IMR-90 (cell line): ENCODE data around the gene PRKCH. TPM values are rescaled to one million over a fixed set of nuclear protein-coding genes. Genes with fewer than 3 reads are reported as not detected.

Experiments
- ATAC-seq: fragments of 200-7000 bp; cut with Tn5 transposase; 2 replicates; pipeline ENCODE4 v1.9.1; 2020; ENCODE audit warnings: low read depth, mild to moderate bottlenecking, moderate library complexity
- BruUV-seq: library from RNA; stranded (reverse); fragments of 400-500 nt; replicated peaks from 2 replicates; lab custom pipeline; 2021; lab: Mats Ljungman, UMichigan
- CTCF ChIA-PET: fragments of 300-600 bp; formaldehyde crosslinking; extraction: SDS; loops from one replicate; lab custom pipeline; 2021; ENCODE audit warnings: antibody characterized with exemption; lab: Yijun Ruan, JAX
- POLR2A ChIA-PET: fragments of 300-600 bp; sonication (Branson Sonifier 250); formaldehyde crosslinking; loops from one replicate; lab custom pipeline; 2022; ENCODE audit warnings: antibody characterized with exemption; ENCODE audit not compliant: unreplicated experiment; lab: Charles Lee
- DNase-seq: peaks from one replicate; pipeline ENCODE4 v3.0.0; 2013
- H2AFZ ChIP-seq: replicated peaks from 2 replicates; pipeline ENCODE3; 2013; ENCODE audit warnings: low read length, mild to moderate bottlenecking; ENCODE audit not compliant: poor library complexity
- H2AK5ac ChIP-seq: 2 replicates; pipeline ENCODE4 v1.6.1; 2013; ENCODE audit warnings: low read depth, low read length, inconsistent platforms
- H2AK9ac ChIP-seq: replicated peaks from 2 replicates; pipeline ENCODE3; 2013; ENCODE audit warnings: mild to moderate bottlenecking, low read depth, low read length, moderate library complexity; ENCODE audit not compliant: poor library complexity
- H2BK120ac ChIP-seq: 2 replicates; pipeline ENCODE4 v1.6.1; 2013; ENCODE audit warnings: low read depth, low read length, inconsistent platforms
- H2BK15ac ChIP-seq: 3 replicates; pipeline ENCODE4 v1.6.1; 2013; ENCODE audit warnings: low read depth, low read length, inconsistent platforms
- H2BK20ac ChIP-seq: 2 replicates; pipeline ENCODE4 v1.6.1; 2013; ENCODE audit warnings: low read depth, mild to moderate bottlenecking, inconsistent platforms, low read length, moderate library complexity
- H2BK5ac ChIP-seq: 2 replicates; pipeline ENCODE4 v1.6.1; 2013; ENCODE audit warnings: mild to moderate bottlenecking, low read depth, low read length, inconsistent platforms; ENCODE audit not compliant: poor library complexity, severe bottlenecking
- H3K14ac ChIP-seq: replicated peaks from 2 replicates; pipeline ENCODE4 v1.6.1; 2013; ENCODE audit warnings: low read depth, low read length, inconsistent platforms
- H3K18ac ChIP-seq: 2 replicates; pipeline ENCODE4 v1.6.1; 2013; ENCODE audit warnings: low read depth, low read length, control low read depth
- H3K23ac ChIP-seq: 2 replicates; pipeline ENCODE4 v1.6.1; 2013; ENCODE audit warnings: low read depth, low read length, inconsistent platforms
- H3K27ac ChIP-seq: 2 replicates; pipeline ENCODE4 v1.5.1; 2013; ENCODE audit warnings: mild to moderate bottlenecking, control low read depth, low read length; ENCODE audit not compliant: insufficient read depth
- H3K27me3 ChIP-seq: 2 replicates; pipeline ENCODE4 v1.6.1; 2013; ENCODE audit warnings: low read length; ENCODE audit not compliant: control insufficient read depth, insufficient read depth
- H3K36me3 ChIP-seq: 2 replicates; pipeline ENCODE4 v1.6.1; 2013; ENCODE audit warnings: low read length, mixed read lengths; ENCODE audit not compliant: control insufficient read depth, insufficient read depth
- H3K4ac ChIP-seq: 2 replicates; pipeline ENCODE4 v1.6.1; 2013; ENCODE audit warnings: low read depth, low read length, inconsistent platforms
- H3K4me1 ChIP-seq: 2 replicates; pipeline ENCODE4 v1.6.1; 2013; ENCODE audit warnings: low read length, mixed read lengths; ENCODE audit not compliant: control insufficient read depth, insufficient read depth
- H3K4me2 ChIP-seq: 2 replicates; pipeline ENCODE4 v1.6.1; 2013; ENCODE audit warnings: low read depth, mild to moderate bottlenecking, control low read depth, low read length, moderate library complexity
- H3K4me3 ChIP-seq: 2 replicates; pipeline ENCODE4 v1.5.1; 2013; ENCODE audit warnings: low read depth, mild to moderate bottlenecking, control low read depth, low read length, moderate library complexity; ENCODE audit not compliant: insufficient read depth
- H3K56ac ChIP-seq: 2 replicates; pipeline ENCODE4 v1.6.1; 2013; ENCODE audit warnings: low read length, inconsistent platforms; ENCODE audit not compliant: insufficient read depth; ENCODE audit errors: extremely low read depth
- H3K79me1 ChIP-seq, 2 experiments: 2 replicates each; pipeline ENCODE4 v1.6.1; 2013; ENCODE audit warnings: low read length in 2 of 2, inconsistent platforms in 1 of 2, low read depth in 1 of 2
- H3K9ac ChIP-seq: 2 replicates; pipeline ENCODE4 v1.6.1; 2013; ENCODE audit warnings: low read depth, low read length, control low read depth
- H3K9me1 ChIP-seq: 2 replicates; pipeline ENCODE4 v1.6.1; 2013; ENCODE audit warnings: low read length, inconsistent platforms; ENCODE audit not compliant: insufficient read depth
- H3K9me3 ChIP-seq: 2 replicates; pipeline ENCODE4 v1.6.1; 2013; ENCODE audit warnings: low read length; ENCODE audit not compliant: control insufficient read depth, insufficient read depth
- H4K20me1 ChIP-seq: 2 replicates; pipeline ENCODE4 v1.6.1; 2013; ENCODE audit warnings: low read length, inconsistent platforms; ENCODE audit not compliant: insufficient read depth
- H4K5ac ChIP-seq: 2 replicates; pipeline ENCODE4 v1.6.1; 2013; ENCODE audit warnings: mild to moderate bottlenecking, low read depth, low read length, control low read depth
- H4K8ac ChIP-seq, 2 experiments: 2 replicates each; pipeline ENCODE4 v1.6.1; 2013; ENCODE audit warnings: low read depth in 2 of 2, low read length in 2 of 2, control low read depth in 1 of 2, inconsistent platforms in 1 of 2
- H4K91ac ChIP-seq: 2 replicates; pipeline ENCODE4 v1.6.1; 2013; ENCODE audit warnings: low read depth, low read length, inconsistent platforms; ENCODE audit not compliant: insufficient read depth
- POLR2A ChIP-seq: IDR thresholded peaks from 2 replicates; pipeline ENCODE4 v1.6.1; 2012; ENCODE audit warnings: mild to moderate bottlenecking, low read depth, low read length
- WGBS, 2 experiments: methylation state at CpG; one replicate each; pipeline versions ENCODE4 v1.1.5 to v1.1.7; 2013; ENCODE audit warnings: missing lambda C conversion rate in 2 of 2; ENCODE audit not compliant: insufficient read length in 1 of 2; ENCODE audit errors: extremely low coverage in 2 of 2; 5-methylcytosine and 5-hydroxymethylcytosine counted together
- dilution Hi-C: fragments of 300-500 bp; cut with HindIII; formaldehyde crosslinking; loops from one replicate; pipeline ENCODE4 v1.14.3; 2018; ENCODE audit warnings: low sequenced_read_pairs; ENCODE audit not compliant: unreplicated experiment
- in situ Hi-C: fragments of 300-500 bp; cut with MboI; formaldehyde crosslinking; loops from 3 replicates; pipeline ENCODE4 v1.14.3; 2019; ENCODE audit warnings: low sequenced_read_pairs, inconsistent platforms, mixed read lengths
- intact Hi-C: fragments of 100-400 bp; cut with micrococcal nuclease; formaldehyde crosslinking; loops from 2 replicates; pipeline ENCODE4 v1.10.0; 2022
- polyA plus RNA-seq, 3 experiments: library from polyadenylated mRNA; depleted of rRNA; stranded (reverse); fragments of >200 nt; gene quantifications; 2 replicates each; pipeline ENCODE4 v1.2.3, GENCODE V29; 2012; ENCODE audit warnings: low replicate concordance in 1 of 3
- total RNA-seq: library from RNA; depleted of rRNA; stranded (reverse); fragments of >200 nt; gene quantifications from 2 replicates; pipeline ENCODE4 v1.2.3, GENCODE V29; 2012

Gene PRKCH
- total and polyA plus RNA-seq, 2 of the 4 experiments (the other 2 are of a cell fraction) = 1.6 to 2.3 TPM

DNA sequence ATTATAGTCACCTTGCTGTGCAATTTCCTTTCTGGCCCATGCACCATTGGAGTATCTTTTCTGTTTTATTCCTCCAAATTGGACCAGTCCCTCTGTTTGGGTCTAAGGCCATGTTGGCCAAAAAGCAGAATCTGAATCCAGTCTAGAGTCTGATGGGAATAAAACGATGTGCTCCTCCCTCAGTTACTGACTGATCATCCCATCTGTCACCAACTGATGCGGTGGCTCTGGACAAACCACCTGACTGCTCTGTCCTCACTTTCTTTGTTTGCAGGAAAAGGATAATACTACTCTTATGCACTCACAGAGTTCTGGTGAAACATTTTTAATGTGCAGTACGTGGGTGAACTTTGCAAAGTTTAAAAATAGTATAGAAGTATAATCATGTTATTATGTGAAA, 253.7 kb downstream of the PRKCH start:
- CTCF ChIA-PET = no interaction called here
- Histone ChIP-seq H3K18ac (peak overlapping the region; percentile 77; the same call in 1 of the 2 replicates), H3K4ac (0 out of 2 replicates have a peak overlapping the region, but pooled peaks have one; percentile 42), H3K9me3 (no peaks in the 10 kb centered on the region), H2BK20ac (peak overlapping the region; percentile 71; the same call in 1 of the 2 replicates), H3K14ac (peak overlapping the region; percentile 22), H2BK5ac (no peak overlapping the region), H4K91ac (peak overlapping the region; percentile 53), H4K20me1 (no peaks in the 10 kb centered on the region), H2BK15ac (peak overlapping the region; percentile 73; the same call in 1 of the 3 replicates), H3K79me1 (no peaks in the 10 kb centered on the region), H3K9me1 (peaks cover 3% of the 10 kb centered on the region; the same call in 1 of the 2 replicates), H3K4me3 (no peak overlapping the region), H3K4me2 (no peak overlapping the region), H2AK9ac (no peak overlapping the region), H4K8ac (no peak overlapping the region), H2BK120ac (peak overlapping the region; percentile 35), H3K27me3 (no peaks in the 10 kb centered on the region), H3K56ac (no peak overlapping the region), H3K23ac (no peak overlapping the region; the same call in 1 of the 2 replicates), H2AK5ac (peak overlapping the region; percentile 72; the same call in 1 of the 2 replicates), H3K27ac (no peak overlapping the region), H3K36me3 (no peaks in the 10 kb centered on the region), H3K9ac (no peak overlapping the region), H4K5ac (peak overlapping the region; percentile 58; the same call in 1 of the 2 replicates), H2AFZ (no peak overlapping the region), H3K4me1 (peaks cover 23% of the 10 kb centered on the region)
- WGBS, 2 experiments = no CpG with 5 or more reads among the region's 3 CpGs
- POLR2A ChIA-PET = no interaction called here
- dilution Hi-C loops (no loop called here), in situ Hi-C loops (no loop called here), intact Hi-C loops (no loop called here)
- BruUV-seq = no TSS peak
- no peak for TF ChIP-seq POLR2A
- ATAC-seq (no peak), DNase-seq (no peak)
